MM.1S (cell line): ENCODE results near the gene BRINP1.

Experiments
- DNase-seq: peaks from one replicate; pipeline ENCODE4 v3.0.0-alpha.2; 2015
- H2AFZ ChIP-seq: fragments of 300-600 bp; sonication (generic); 2 replicates; pipeline ENCODE4 v1.6.0; 2016; ENCODE audit warnings: antibody characterized with exemption, low read length
- H3F3A ChIP-seq: fragments of 300-600 bp; sonication (generic); 2 replicates; pipeline ENCODE4 v1.6.1; 2016; ENCODE audit warnings: mild to moderate bottlenecking, antibody characterized with exemption, low read length, moderate library complexity, mixed read lengths; ENCODE audit not compliant: insufficient read depth
- H3K27ac ChIP-seq: fragments of 300-600 bp; sonication (generic); 2 replicates; pipeline ENCODE4 v1.5.1; 2016; ENCODE audit warnings: mild to moderate bottlenecking, low read length
- H3K27me3 ChIP-seq: fragments of 300-600 bp; sonication (generic); replicated peaks from 2 replicates; pipeline ENCODE4 v1.6.0; 2016; ENCODE audit warnings: low read length; ENCODE audit not compliant: insufficient read depth
- H3K36me3 ChIP-seq: fragments of 300-600 bp; sonication (generic); replicated peaks from 2 replicates; pipeline ENCODE4 v1.6.1; 2016; ENCODE audit warnings: mild to moderate bottlenecking, low read length, mixed read lengths; ENCODE audit not compliant: insufficient read depth
- H3K4me1 ChIP-seq: fragments of 300-600 bp; sonication (generic); 2 replicates; pipeline ENCODE4 v1.6.1; 2016; ENCODE audit warnings: low read length, mixed read lengths
- H3K4me2 ChIP-seq: fragments of 300-600 bp; sonication (generic); 2 replicates; pipeline ENCODE4 v1.6.0; 2016; ENCODE audit warnings: low read depth, low read length
- H3K4me3 ChIP-seq: fragments of 300-600 bp; sonication (generic); 2 replicates; pipeline ENCODE4 v1.5.1; 2016; ENCODE audit warnings: low read length, mixed read lengths
- H3K79me2 ChIP-seq: fragments of 300-600 bp; sonication (generic); 2 replicates; pipeline ENCODE4 v1.6.1; 2016; ENCODE audit warnings: mixed run types, low read length, mixed read lengths
- H3K9ac ChIP-seq: fragments of 300-600 bp; sonication (generic); 2 replicates; pipeline ENCODE4 v1.6.1; 2016; ENCODE audit warnings: low read length, mixed read lengths
- H3K9me2 ChIP-seq: fragments of 300-600 bp; sonication (generic); replicated peaks from 2 replicates; pipeline ENCODE4 v1.6.1; 2016; ENCODE audit warnings: mild to moderate bottlenecking, low read length, mixed read lengths; ENCODE audit not compliant: insufficient read depth
- H3K9me3 ChIP-seq: fragments of 300-600 bp; sonication (generic); replicated peaks from 2 replicates; pipeline ENCODE4 v1.6.1; 2016; ENCODE audit warnings: mild to moderate bottlenecking, low read length, mixed read lengths; ENCODE audit not compliant: insufficient read depth
- H4K20me1 ChIP-seq: fragments of 300-600 bp; sonication (generic); 2 replicates; pipeline ENCODE4 v1.6.1; 2016; ENCODE audit warnings: mild to moderate bottlenecking, low read length, moderate library complexity, mixed read lengths; ENCODE audit not compliant: insufficient read depth
- EZH2 ChIP-seq: fragments of 300-600 bp; sonication (generic); optimal IDR thresholded peaks from 2 replicates; pipeline ENCODE3; 2017; ENCODE audit warnings: low read depth, mild to moderate bottlenecking, antibody characterized with exemption, low read length, mixed read lengths
- EZH2phosphoT487 ChIP-seq: fragments of 300-600 bp; sonication (generic); IDR thresholded peaks from 2 replicates; pipeline ENCODE4 v1.6.1; 2018; ENCODE audit warnings: antibody characterized with exemption, low read length
- TF ChIP-seq, protein P1 (sequence below): fragments of 300-600 bp; sonication (generic); IDR thresholded peaks from 2 replicates; pipeline ENCODE4 v1.5.1; 2016; ENCODE audit warnings: antibody characterized with exemption, low read length, mixed read lengths

Gene BRINP1

DNA sequence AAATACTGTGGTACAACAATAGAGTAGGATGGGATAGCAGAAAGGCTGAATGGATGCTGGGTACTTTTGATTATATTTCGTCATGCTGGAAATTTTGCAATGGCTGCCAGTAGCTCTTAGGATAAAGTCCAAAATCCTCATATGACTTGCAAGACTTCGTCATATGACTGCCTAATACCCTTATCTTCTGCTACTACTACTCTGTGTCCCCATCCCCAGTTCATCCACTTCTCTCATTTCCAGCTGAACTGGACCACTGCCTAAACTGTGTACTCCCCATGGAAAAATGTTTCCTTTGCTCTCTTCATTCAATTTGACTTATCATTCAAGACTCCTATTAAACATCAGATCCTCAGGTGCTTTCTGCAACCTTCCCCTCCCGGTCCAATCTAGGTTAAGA, 212.9 kb downstream of the BRINP1 start:
- no peak for DNase-seq
- Histone ChIP-seq H3K9me2 (no peaks in the 10 kb centered on the region), H3K36me3 (no peaks in the 10 kb centered on the region), H2AFZ (no peak overlapping the region), H3K4me1 (no peaks in the 10 kb centered on the region), H3K27me3 (no peaks in the 10 kb centered on the region), H3K4me2 (no peak overlapping the region), H3K79me2 (no peaks in the 10 kb centered on the region), H3K9me3 (no peaks in the 10 kb centered on the region), H3K9ac (no peak overlapping the region), H3F3A (no peaks in the 10 kb centered on the region), H3K4me3 (no peak overlapping the region), H3K27ac (no peak overlapping the region), H4K20me1 (no peaks in the 10 kb centered on the region)
- no peak for TF ChIP-seq EZH2
- TF ChIP-seq EZH2phosphoT487, result no peak
- TF ChIP-seq, protein P1, sequence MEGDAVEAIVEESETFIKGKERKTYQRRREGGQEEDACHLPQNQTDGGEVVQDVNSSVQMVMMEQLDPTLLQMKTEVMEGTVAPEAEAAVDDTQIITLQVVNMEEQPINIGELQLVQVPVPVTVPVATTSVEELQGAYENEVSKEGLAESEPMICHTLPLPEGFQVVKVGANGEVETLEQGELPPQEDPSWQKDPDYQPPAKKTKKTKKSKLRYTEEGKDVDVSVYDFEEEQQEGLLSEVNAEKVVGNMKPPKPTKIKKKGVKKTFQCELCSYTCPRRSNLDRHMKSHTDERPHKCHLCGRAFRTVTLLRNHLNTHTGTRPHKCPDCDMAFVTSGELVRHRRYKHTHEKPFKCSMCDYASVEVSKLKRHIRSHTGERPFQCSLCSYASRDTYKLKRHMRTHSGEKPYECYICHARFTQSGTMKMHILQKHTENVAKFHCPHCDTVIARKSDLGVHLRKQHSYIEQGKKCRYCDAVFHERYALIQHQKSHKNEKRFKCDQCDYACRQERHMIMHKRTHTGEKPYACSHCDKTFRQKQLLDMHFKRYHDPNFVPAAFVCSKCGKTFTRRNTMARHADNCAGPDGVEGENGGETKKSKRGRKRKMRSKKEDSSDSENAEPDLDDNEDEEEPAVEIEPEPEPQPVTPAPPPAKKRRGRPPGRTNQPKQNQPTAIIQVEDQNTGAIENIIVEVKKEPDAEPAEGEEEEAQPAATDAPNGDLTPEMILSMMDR, result no peak

DNA sequence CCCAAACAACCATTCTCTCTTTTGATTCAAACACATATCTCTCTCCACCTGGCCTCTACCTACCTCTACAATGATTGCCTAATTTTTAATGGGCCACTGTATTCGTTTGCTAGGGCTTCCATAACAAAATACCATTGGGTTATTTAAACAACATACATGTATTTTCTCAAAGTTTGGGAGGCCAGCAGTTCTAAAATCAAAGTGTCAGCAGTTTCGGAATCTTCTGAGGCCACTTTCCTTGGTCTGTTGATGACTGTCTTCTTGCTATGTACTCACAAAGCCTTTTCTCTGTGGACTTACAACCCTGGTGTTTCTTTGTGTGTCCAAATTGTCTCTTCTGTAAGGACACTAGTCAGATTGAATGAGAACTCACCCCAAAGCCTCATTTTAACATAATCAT, 214.7 kb downstream of the BRINP1 start:
- no peak overlapping the region for H2AFZ ChIP-seq
- TF ChIP-seq EZH2 (no peak), EZH2phosphoT487 (no peak)
- TF ChIP-seq, protein P1, result no peak
- H4K20me1 ChIP-seq, result no peaks in the 10 kb centered on the region

DNA sequence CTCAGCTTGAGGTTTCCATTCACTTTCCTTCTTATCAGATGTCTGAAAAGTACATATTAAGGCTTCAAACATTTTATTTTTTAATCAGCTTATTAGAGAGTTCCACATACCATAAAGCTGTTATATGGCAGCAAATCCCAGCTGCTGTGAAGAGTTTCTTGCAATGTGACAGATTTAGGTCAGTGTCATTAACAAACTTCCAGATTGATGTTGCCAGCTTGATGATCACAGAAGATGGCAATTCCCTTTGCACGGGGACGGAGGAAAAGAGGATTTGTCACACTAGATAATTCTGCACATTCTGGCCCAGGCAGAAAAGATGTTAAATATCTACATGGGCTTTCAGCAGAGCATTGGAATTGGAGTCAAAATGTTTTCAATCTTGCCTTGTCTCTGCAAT, 215.8 kb downstream of the BRINP1 start:
- H3K9me2 ChIP-seq, result no peaks in the 10 kb centered on the region
- no peaks in the 10 kb centered on the region for H3K9me3 ChIP-seq
- H3K27ac ChIP-seq, result no peak overlapping the region
- no peaks in the 10 kb centered on the region for H3K27me3 ChIP-seq
- no peak for DNase-seq
- no peak overlapping the region for H3K9ac ChIP-seq
- H4K20me1 ChIP-seq, result no peaks in the 10 kb centered on the region
- no peaks in the 10 kb centered on the region for H3K79me2 ChIP-seq
- TF ChIP-seq, protein P1, result no peak
- TF ChIP-seq EZH2 (no peak), EZH2phosphoT487 (no peak)
- no peak overlapping the region for H3K4me2 ChIP-seq
- no peaks in the 10 kb centered on the region for H3K36me3 ChIP-seq
- no peaks in the 10 kb centered on the region for H3K4me1 ChIP-seq
- no peak overlapping the region for H3K4me3 ChIP-seq
- H3F3A ChIP-seq, result no peaks in the 10 kb centered on the region
- no peak overlapping the region for H2AFZ ChIP-seq

More for the DNA sequence above, 214.7 kb downstream of the BRINP1 start:
- no peaks in the 10 kb centered on the region for H3K27me3 ChIP-seq
- no peaks in the 10 kb centered on the region for H3F3A ChIP-seq
- no peak overlapping the region for H3K27ac ChIP-seq
- no peak overlapping the region for H3K4me3 ChIP-seq
- no peaks in the 10 kb centered on the region for H3K9me2 ChIP-seq
- no peaks in the 10 kb centered on the region for H3K36me3 ChIP-seq
- H3K79me2 ChIP-seq, result no peaks in the 10 kb centered on the region
- no peak for DNase-seq
- no peak overlapping the region for H3K9ac ChIP-seq
- no peaks in the 10 kb centered on the region for H3K4me1 ChIP-seq
- no peak overlapping the region for H3K4me2 ChIP-seq
- H3K9me3 ChIP-seq, result no peaks in the 10 kb centered on the region
